Measurements from ENCODE around the gene TMEM131. TPM values are rescaled to one million over a fixed set of nuclear protein-coding genes. Genes with fewer than 3 reads are reported as not detected.

TMEM131 gene
- total RNA-seq, 3 donors from 2014 or later, result 58.3 to 110 (median 67.7) TPM

DNA sequence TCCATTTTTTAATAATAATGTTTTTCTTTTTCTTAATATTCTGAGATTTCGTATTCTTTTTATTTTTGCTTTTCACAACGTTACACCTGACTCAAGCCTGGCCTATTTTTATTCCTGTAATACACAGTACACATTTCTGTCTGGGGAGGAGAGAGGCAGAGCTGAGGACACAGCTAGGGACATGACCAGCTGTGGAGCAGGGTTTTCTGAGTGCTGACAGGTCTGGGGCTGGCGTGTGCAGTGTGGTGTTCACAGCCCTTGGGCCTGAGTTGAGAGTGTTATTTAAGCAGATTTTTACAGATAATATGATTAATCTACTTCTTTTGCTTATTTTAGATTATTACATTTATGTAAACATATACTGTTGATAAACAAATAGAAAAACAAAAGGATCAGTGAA is 226.4 kb downstream of the TMEM131 start:
- Histone ChIP-seq H3K4me1 (ENCODE audit: low read depth) (no peaks in the 10 kb centered on the region), H3K4me3 (no peak overlapping the region), H3K36me3 (ENCODE audit: low read depth) (no peaks in the 10 kb centered on the region), H3K9me3 (no peaks in the 10 kb centered on the region)
- ATAC-seq (no peak), DNase-seq (no peak)
- TF ChIP-seq CTCF (IDR thresholded peaks at IDR 0.05), result no peak
- intact Hi-C loops (cut with DNase I, micrococcal nuclease), result no loop called here

DNA sequence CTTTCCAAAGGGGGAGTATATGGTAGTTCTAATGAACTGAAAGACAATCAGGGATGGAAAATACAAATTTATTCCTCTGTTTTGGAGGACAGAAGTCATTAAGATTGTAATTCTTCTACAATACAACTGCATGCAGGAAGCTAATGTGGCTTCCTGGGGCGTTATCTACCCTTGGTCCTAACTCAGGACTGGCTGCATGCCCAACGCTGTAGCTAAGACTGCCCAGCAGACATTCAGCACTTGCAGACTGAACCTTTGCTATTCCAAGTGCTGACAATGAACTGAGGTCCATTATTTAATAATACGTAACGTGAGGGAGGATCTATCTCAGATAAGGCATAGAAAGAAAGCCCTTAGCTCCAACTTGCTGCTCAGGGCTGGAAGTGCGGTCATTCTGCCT is 229.2 kb downstream of the TMEM131 start:
- Histone ChIP-seq H3K4me3 (no peak overlapping the region), H3K36me3 (ENCODE audit: low read depth) (peaks cover 3% of the 10 kb centered on the region), H3K9me3 (no peaks in the 10 kb centered on the region), H3K4me1 (ENCODE audit: low read depth) (no peaks in the 10 kb centered on the region)
- no peak for TF ChIP-seq CTCF (IDR thresholded peaks at IDR 0.05)
- DNase-seq, result no peak
- intact Hi-C loops (cut with DNase I, micrococcal nuclease), result no loop called here
- no peak for ATAC-seq

- Histone ChIP-seq H3K4me3 (no peak overlapping the region), H3K4me1 (ENCODE audit: low read depth) (no peaks in the 10 kb centered on the region), H3K9me3 (no peaks in the 10 kb centered on the region), H3K36me3 (ENCODE audit: low read depth) (peaks cover 3% of the 10 kb centered on the region)
- intact Hi-C loops (cut with DNase I, micrococcal nuclease), result no loop called here
- no peak for TF ChIP-seq CTCF (IDR thresholded peaks at IDR 0.05)
- no peak for DNase-seq
- no peak for ATAC-seq
Measured at GRCh38 chr2:97765933-97766332, 229.8 kb downstream of the TMEM131 start.

- no peak for TF ChIP-seq CTCF (IDR thresholded peaks at IDR 0.05)
- ATAC-seq, result no peak
Measured at GRCh38 chr2:97764559-97765263, 231.0 kb downstream of the TMEM131 start.

DNA sequence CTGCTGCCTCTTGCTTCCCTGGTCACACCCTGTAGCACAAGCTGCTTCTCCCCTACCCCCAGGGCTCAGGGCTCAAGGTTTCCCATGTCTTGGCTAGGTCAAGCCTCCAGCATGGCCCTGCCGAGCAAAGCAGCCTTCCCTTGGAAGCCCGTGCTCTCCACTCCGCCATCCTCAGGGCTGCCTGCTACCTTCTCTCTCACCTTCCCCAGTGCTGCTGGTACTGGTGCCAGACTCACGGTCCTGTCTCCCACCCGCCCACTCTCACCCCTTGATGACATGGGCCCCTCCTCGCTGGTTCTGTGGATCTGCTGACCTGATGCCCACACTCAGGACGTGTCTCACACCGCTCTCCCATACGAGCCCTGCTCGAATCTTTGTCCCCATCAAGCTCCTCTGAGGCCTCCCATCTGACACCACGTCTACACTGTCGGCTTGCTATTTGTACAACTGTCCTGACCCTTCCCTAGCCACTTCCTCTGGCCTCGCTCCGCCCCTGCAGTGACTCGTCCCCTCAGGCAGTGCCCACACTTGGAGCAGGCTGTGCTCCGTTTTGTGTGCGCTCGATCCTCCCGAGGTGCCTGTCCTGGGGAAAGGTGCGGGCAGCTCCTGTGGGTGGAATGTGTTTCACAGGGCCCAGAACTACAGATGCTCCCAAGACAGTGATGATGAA is 232.4 kb downstream of the TMEM131 start:
- no peaks in the 10 kb centered on the region for H3K4me1 ChIP-seq (ENCODE audit: low read depth)

More at GRCh38 chr2:97764559-97765263, 231.0 kb downstream of the TMEM131 start:
- no peaks in the 10 kb centered on the region for H3K9me3 ChIP-seq
- DNase-seq, result peak in 1 of 3 donors; percentile 37
- intact Hi-C loops (cut with DNase I, micrococcal nuclease), result no loop called here
- H3K36me3 ChIP-seq (ENCODE audit: low read depth), result peaks cover 3% of the 10 kb centered on the region
- no peaks in the 10 kb centered on the region for H3K4me1 ChIP-seq (ENCODE audit: low read depth)
- no peak overlapping the region for H3K4me3 ChIP-seq

More for the DNA sequence above, 232.4 kb downstream of the TMEM131 start:
- ATAC-seq (no peak), DNase-seq (no peak)
- Histone ChIP-seq H3K36me3 (ENCODE audit: low read depth) (peaks cover 3% of the 10 kb centered on the region), H3K4me3 (no peak overlapping the region), H3K9me3 (no peaks in the 10 kb centered on the region)
- intact Hi-C loops (cut with DNase I, micrococcal nuclease), result no loop called here
- no peak for TF ChIP-seq CTCF (IDR thresholded peaks at IDR 0.05)
